ENCODE results near the gene ITGAL.

Gene ITGAL

DNA sequence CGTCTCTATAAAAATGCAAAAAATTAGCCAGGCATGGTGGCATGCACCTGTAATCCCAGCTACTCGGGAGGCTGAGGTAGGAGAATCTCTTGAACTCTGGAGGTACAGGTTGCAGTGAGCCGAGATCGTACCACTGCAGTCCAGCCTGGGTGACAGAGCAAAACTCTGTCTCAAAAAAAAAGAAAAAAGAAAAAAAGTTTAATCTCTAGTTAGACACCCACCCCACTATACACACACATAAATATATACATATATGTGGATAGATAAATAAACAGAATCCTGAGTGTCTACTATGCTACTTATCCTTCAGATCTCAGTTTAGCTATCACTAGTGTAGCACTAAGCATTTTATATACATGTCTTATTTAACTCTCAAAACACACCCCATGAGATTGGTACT, 18.7 kb downstream of the ITGAL start:
- TF ChIP-seq, protein P1, sequence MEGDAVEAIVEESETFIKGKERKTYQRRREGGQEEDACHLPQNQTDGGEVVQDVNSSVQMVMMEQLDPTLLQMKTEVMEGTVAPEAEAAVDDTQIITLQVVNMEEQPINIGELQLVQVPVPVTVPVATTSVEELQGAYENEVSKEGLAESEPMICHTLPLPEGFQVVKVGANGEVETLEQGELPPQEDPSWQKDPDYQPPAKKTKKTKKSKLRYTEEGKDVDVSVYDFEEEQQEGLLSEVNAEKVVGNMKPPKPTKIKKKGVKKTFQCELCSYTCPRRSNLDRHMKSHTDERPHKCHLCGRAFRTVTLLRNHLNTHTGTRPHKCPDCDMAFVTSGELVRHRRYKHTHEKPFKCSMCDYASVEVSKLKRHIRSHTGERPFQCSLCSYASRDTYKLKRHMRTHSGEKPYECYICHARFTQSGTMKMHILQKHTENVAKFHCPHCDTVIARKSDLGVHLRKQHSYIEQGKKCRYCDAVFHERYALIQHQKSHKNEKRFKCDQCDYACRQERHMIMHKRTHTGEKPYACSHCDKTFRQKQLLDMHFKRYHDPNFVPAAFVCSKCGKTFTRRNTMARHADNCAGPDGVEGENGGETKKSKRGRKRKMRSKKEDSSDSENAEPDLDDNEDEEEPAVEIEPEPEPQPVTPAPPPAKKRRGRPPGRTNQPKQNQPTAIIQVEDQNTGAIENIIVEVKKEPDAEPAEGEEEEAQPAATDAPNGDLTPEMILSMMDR (IDR thresholded peaks at IDR 0.05): no peak

DNA sequence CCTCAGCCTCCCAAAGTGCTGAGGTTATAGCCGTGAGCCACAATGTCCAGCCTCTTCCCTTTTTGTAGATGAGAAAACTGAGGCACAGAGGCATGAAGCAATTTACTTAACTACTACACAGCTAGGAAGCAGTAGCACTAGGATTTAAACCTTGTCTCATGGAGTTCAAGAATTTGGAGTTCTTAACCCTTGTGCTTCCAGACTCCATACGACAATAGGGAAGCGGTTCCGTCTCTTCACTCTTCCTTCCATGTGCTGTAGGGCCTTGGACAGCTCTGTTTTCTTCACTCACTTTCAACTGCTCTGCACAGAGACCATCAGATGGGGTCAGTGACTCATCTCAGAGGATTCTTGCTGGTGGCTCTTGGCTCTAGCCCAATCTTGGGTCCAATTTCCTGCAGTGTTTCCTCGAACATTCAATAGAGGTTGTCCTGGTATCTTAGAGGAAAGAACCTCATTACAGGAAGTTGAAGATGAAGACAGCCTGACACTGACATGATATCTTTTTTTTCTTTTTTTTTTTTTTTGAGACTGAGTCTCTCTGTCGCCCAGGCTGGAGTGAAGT, 19.3 kb downstream of the ITGAL start:
- TF ChIP-seq, protein P1 (IDR thresholded peaks at IDR 0.05): no peak

- TF ChIP-seq, protein P1 (IDR thresholded peaks at IDR 0.05): no peak
Observed at GRCh38 chr16:30493941-30494488, 21.5 kb downstream of the ITGAL start.

GRCh38 chr16:30494709-30495108, 22.2 kb downstream of the ITGAL start:
- TF ChIP-seq, protein P1 (IDR thresholded peaks at IDR 0.05): no peak

- TF ChIP-seq, protein P1 (IDR thresholded peaks at IDR 0.05): no peak
Observed at GRCh38 chr16:30499284-30499683, 26.7 kb downstream of the ITGAL start.

DNA sequence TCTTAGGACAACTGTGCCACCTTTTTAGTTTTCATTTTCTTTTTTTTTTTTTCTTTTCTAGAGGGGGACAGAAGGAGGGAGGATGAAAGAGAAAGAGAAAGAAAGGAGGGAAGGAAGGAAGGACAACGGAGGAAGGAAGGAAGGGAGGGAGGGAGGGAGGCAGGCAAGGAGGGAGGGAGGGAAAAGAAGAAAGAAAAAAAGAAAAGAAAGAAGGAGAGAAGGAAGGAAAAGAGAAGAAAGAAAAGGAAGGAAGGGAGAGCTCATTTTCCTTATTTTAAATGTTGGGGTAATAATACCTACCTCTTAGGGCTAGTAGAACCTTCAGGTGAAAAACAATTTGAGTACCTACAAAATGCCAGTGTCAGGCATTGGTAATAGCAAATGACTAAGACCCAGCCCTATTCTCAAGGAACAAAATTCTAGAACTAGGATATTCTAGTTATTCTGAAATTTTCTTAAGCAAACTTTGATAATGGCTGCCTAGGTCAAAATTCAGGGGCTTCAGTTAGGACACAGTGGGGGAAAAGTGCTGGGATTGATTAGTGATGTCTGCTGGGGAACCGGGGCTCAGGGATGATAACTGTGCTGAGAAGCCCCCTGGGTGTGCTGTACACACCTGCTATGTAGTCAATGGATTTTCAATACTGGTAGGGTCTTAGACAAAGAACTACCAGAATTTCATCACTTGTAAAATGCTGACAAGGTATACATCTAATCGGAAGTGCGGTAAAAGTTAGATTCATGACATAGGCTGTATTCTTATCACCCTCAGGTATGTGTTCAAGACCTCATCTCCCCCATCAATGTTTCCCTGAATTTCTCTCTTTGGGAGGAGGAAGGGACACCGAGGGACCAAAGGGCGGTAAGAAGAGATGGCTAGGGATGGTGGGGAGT, 31.1 kb downstream of the ITGAL start:
- TF ChIP-seq, protein P1 (IDR thresholded peaks at IDR 0.05): no peak

- TF ChIP-seq, protein P1 (IDR thresholded peaks at IDR 0.05): no peak
Observed at GRCh38 chr16:30509081-30509765, 36.7 kb downstream of the ITGAL start.

All from LNCAP (cell line).